Stromal cell of bone marrow (primary cell): Measurements from ENCODE around the gene LRP8.

Source experiments
- DNase-seq: peaks from one replicate; pipeline ENCODE4 v3.0.0-alpha.2; 2012; ENCODE audit warnings: low read depth

LRP8 gene

DNA sequence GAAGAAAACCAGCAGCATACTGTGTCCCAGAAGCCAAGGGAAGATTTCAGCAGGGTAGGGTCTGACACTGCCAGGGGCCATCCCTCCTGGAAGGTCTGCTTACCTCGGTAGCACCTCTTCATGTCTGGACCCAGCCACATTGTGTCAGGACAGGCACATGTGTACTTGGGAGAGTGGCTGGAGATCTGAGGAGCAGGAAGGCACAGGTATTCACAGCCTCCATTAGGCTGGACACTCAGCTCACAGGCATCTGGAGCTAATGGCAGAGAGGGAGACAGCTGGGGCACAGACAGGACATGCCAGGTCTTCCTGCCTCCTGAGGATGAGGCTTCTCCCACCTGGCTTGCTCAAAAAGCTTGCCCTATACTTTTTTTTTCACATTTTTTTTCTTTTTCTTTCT is 69.7 kb downstream of the LRP8 start:
- DNase-seq, result no peak

DNA sequence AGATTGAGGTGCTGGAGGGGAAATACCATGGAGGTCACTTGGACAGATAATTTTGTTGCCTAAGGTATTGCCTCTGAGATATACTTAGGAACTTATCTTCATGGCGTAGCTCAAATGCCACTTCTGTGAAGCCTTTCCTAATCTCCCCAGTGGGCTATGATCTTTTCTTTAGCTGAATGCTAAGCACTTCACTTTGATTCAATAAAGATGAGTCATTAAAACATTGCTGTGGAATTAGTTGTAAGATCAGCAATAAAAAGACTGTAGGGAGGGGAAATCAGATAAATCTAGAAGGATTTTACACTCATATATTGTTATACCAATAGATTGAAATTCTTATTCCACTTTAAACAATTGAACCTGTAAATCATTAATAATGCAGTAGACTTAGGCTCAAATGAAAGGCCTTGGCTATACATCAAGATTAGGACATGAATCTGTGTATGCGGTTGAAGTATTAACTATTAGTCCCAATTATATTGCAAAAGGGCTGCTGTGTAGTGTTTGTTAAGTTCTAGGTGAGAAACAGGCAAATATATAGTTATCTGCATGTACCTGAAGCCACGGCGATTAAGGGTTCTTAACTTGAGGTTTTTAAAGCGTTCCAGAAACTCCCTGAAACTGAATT is 70.3 kb downstream of the LRP8 start:
- no peak for DNase-seq

GRCh38 chr1:53256511-53257453 is 71.1 kb downstream of the LRP8 start:
- no peak for DNase-seq

GRCh38 chr1:53255031-53255430 is 72.8 kb downstream of the LRP8 start:
- no peak for DNase-seq

DNA sequence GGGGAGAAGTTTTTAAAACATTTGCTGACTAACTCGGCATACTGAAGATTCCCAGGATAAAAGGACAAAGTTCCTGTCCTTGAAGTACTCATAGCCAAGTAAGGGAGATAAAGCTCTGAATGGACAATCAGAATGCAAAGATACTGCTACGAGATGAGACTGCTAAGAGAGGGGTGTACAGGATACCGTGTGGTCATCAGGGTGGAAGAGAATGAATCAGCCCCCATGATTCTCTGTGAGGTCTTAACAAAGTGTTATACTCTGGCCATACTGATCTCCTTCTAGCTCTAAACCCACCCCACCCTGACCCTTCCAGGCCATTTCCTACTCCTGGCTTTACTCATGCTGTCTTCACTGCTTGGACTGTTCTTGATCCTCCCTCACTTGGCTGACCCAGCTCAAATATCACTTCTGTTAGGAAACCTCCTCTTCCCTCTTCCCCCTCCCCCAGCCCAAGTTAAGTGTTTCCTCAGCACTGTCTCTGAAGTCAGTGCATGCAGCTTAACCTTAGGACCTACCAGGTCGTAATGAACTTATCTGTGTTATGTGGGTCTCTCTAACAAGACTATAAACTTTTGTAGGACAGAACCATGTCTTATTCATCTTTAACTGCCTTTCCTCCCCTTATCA is 73.7 kb downstream of the LRP8 start:
- DNase-seq, result no peak

GRCh38 chr1:53250325-53250724 is 77.5 kb downstream of the LRP8 start:
- no peak for DNase-seq

- no peak for DNase-seq
These were observed 78.2 kb downstream of the LRP8 start for GRCh38 chr1:53249706-53250105.

- DNase-seq, result no peak
These were observed 81.4 kb downstream of the LRP8 start for GRCh38 chr1:53246261-53247134.

GRCh38 chr1:53244141-53244540 is 83.7 kb downstream of the LRP8 start:
- DNase-seq, result no peak

DNA sequence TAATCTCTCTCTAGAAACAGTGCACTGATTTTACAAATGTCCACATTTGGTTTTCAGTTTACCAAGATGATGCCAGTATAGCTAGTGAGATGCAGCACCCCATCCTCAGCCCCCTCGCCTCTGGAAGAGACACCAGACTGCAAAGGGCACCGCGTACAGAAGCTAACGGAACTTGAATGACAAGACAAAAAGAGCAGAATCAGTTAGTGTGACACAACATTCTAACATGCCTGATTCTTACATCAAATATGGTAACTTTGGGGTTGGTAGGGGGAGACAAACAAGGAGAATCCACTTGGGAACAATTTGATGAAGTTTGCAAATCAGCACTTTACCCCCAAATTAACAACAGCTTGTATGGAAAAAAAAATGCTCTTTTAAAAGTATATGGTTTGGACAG is 85.5 kb downstream of the LRP8 start:
- no peak for DNase-seq

GRCh38 chr1:53241828-53242227 is 86.0 kb downstream of the LRP8 start:
- DNase-seq, result no peak

DNA sequence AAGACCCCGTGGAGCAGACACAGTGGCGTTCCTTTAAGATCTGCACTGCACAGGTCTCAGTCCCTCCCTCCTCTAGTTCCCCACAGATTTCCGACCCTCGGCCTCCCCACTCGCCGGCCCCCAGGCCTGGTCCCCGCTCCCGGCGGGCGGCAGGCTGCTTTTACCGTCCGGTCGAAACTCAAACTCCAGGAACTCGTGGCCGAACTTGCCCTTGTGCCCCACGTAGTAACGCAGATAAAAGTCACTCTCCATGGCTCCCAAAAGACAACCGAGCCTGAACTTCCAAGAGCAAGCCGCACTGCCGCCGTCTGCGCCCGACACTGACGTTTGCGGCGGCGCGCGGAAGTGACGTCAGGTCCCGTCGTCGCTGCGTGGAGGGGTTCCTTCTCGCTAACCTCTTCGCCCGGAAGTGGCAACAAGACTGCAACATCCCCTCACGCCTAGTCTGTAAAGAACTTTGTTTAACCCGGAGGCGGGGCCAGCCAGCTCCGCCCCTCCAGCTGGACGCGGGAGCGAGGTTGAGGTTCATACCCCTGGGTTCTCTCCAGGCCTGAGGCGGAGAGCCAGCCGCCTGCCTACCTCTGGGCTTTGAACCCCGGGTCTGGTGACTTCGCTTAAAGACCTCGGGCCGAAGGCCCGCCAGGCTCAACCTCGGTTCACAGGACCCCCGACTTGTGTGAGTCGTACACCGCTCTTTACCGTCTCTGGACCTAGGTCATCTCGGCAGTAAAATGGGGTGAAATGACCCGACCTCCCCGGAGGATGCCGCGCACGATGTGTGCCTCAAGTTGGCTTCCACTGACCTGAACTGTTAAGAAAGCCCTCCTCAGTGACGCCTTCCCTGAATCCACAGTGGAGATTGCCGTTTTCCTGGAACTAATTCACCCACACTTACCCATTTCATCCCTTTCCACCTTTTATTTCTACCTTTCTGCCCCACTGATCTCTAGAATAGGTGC is 89.4 kb downstream of the LRP8 start, which contains the start of gene MAGOH:
Gene MAGOH (minus strand): TSS at position 322 of the 959 bp plus-strand sequence. CDS start 70 bp downstream, at position 252.
- peak; percentile 91 for DNase-seq

- DNase-seq, result no peak
These were observed 90.2 kb downstream of the LRP8 start for GRCh38 chr1:53237638-53238037.

GRCh38 chr1:53220962-53221286 is 106.9 kb downstream of the LRP8 start:
- DNase-seq, result no peak

DNA sequence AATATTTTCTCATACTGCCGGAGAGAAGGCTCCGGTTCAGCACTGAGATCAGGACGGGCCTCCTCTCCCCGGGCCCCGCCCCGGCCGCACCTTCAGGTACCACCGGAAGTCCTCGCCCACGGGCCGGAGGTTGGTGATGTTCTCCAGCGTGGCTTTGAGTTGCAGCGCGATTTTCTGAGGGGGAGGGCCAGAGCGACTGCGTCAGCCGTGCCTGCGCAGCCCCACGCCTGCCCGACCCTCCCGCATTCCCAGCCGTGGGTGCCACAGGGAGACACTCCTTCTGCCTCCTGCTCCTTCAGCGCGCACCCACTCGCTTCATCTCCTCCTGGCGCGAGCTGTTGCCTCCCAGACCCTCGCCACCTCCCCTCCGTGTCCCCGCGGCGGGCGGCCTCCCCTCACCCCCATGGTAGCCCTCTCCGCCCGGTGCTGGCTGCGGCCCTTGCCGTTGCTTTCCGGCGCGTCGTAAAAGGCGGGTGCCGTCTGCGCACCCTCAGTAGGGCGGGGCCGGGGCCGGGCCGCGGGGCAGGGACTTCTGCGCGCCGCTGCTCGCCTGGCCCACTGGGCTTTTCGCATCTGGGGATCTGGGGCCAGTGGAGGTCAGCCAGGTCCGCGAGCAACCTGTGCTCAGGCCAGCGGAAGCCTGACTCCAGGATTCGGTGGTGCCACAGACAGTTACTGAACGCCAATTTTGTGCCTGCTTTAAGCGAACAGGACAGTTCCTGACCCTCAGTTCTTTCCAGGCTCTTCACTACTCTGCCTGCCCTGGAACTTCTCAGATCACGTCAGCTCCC is 107.5 kb downstream of the LRP8 start, which contains the start of gene CZIB:
Gene CZIB (minus strand): TSS at position 464 of the 791 bp plus-strand sequence. CDS start 59 bp downstream, at position 405.
- DNase-seq, result peak; percentile 76

DNA sequence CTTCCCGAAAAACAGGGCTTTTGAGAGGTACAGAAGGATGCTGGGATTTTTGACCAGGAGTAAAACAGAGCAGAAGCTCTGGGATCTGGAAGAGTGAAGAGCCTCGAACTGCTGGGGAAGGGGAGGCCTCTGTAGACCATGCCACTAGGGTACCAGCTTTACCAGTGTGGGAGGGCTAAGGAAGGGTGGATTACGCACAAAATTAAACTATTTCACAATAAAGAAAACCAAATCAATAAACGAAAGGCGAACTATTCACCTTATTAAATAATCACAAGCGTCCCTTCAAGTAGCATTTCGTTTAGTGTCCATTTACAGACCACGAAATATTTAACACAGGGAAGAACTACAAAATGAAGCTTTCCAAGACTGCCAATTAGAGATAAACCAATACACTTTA is 108.2 kb downstream of the LRP8 start:
- no peak for DNase-seq

- no peak for DNase-seq
These were observed 109.7 kb downstream of the LRP8 start for GRCh38 chr1:53218201-53218600.

DNA sequence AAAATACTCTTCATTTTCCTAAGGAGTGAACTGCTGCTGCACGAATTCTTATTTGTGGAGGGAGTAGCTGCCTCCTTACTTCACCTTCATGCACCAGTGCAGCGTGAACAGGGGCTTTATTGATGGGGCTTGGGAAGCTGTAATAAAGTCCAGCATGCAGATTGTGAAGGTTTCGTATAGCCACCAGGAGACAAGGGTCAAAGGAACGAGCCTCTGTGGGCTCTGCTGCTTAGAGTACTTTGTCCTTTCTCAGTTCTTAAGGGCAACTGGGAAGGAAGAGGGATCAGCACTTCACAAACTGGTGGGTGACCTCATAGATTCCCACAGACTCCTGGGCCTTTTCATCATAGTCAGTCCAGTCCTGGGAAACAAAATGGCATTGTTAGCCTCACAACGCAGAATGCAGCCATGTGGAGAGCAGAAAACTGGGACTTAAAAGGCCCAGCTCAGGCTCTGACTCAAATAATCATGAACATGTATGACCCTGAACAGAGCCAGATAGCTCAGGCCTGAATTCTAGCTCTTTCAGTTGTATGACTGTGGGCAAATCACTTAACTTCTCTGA is 113.4 kb downstream of the LRP8 start:
- DNase-seq, result no peak

DNA sequence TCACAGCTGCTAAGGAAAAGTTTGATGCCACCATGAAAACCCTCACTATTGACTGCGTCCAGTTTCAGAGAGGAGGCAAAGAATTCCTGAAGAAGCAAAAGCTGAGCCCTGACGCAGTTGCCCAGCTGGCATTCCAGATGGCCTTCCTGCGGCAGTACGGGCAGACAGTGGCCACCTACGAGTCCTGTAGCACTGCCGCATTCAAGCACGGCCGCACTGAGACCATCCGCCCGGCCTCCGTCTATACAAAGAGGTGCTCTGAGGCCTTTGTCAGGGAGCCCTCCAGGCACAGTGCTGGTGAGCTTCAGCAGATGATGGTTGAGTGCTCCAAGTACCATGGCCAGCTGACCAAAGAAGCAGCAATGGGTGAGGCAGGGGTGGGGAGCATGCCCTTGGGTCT is 116.9 kb downstream of the LRP8 start:
- no peak for DNase-seq

DNA sequence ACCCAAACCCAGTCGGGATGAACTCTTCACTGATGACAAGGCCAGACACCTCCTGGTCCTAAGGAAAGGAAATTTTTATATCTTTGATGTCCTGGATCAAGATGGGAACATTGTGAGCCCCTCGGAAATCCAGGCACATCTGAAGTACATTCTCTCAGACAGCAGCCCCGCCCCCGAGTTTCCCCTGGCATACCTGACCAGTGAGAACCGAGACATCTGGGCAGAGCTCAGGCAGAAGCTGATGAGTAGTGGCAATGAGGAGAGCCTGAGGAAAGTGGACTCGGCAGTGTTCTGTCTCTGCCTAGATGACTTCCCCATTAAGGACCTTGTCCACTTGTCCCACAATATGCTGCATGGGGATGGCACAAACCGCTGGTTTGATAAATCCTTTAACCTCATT is 117.5 kb downstream of the LRP8 start:
- DNase-seq, result no peak
